Gastroesophageal sphincter (tissue), 4 donors: Measurements from ENCODE around the gene TLX3. TPM values are rescaled to one million over a fixed set of nuclear protein-coding genes. Genes with fewer than 3 reads are reported as not detected.

Experiments
- ATAC-seq: fragments of 150-250 bp; one replicate; pipeline ENCODE4 v1.9.1; 2016; ENCODE audit warnings: mild to moderate bottlenecking, moderate library complexity
- H3K27ac ChIP-seq, 4 donors: fragments of 200-600 bp; sonication (generic) in 3 of 4; 1 replicate in 3 of 4; 2 replicates in 1 of 4; pipeline ENCODE4 v1.5.1; 2016 to 2019
- H3K27me3 ChIP-seq: fragments of 200-600 bp; sonication (generic); one replicate; pipeline ENCODE4 v1.5.1; 2019
- H3K36me3 ChIP-seq, 2 donors: fragments of 200-600 bp; sonication (generic); one replicate each; pipeline ENCODE4 v1.5.1; 2019; ENCODE audit warnings: control low read depth in 1 of 2
- H3K4me1 ChIP-seq, 3 donors: fragments of 200-600 bp; sonication (generic); 1 replicate in 2 of 3; 2 replicates in 1 of 3; pipeline ENCODE4 v1.5.1; 2016 to 2019; ENCODE audit warnings: control low read depth in 2 of 3
- H3K4me3 ChIP-seq, 2 donors: fragments of 200-600 bp; sonication (generic); one replicate each; pipeline ENCODE4 v1.5.1; 2019; ENCODE audit warnings: mild to moderate bottlenecking in 1 of 2, moderate library complexity in 1 of 2
- H3K9me3 ChIP-seq, 3 donors: fragments of 200-600 bp; sonication (generic); one replicate each; pipeline ENCODE4 v1.5.1; 2017 to 2019; ENCODE audit warnings: control low read depth in 2 of 3
- EP300 ChIP-seq: sonication (generic); formaldehyde crosslinking; IDR thresholded peaks from one replicate; pipeline ENCODE4 v1.6.1; 2017; ENCODE audit warnings: antibody characterized with exemption, mild to moderate bottlenecking
- POLR2A ChIP-seq, 2 donors: fragments of 450-650 bp; IDR thresholded peaks; one replicate each; pipeline ENCODE4 v1.6.1; 2017; ENCODE audit warnings: antibody characterized with exemption in 2 of 2, mild to moderate bottlenecking in 2 of 2, moderate library complexity in 1 of 2
- POLR2AphosphoS5 ChIP-seq: sonication (generic); formaldehyde crosslinking; IDR thresholded peaks from one replicate; pipeline ENCODE4 v1.6.1; 2017; ENCODE audit warnings: antibody characterized with exemption
- WGBS, 2 donors: methylation state at CpG; one replicate each; pipeline ENCODE4 v1.1.5; 2018; ENCODE audit warnings: low coverage in 1 of 2; 5-methylcytosine and 5-hydroxymethylcytosine counted together
- total RNA-seq, 4 donors: library from RNA; depleted of rRNA; stranded (reverse); fragments of >200 nt; gene quantifications; one replicate each; pipeline ENCODE4 v1.1.0, GENCODE V29; 2016
- TF ChIP-seq, protein P1 (sequence below), 4 experiments: fragments of 200-600 bp in 2 of 4; fragments of 450-650 bp in 2 of 4; sonication (generic) in 1 of 4; IDR thresholded peaks; one replicate each; pipeline ENCODE4 v1.5.1; 2017 to 2019; ENCODE audit warnings: antibody characterized with exemption in 4 of 4, mild to moderate bottlenecking in 2 of 4, moderate library complexity in 2 of 4

The TLX3 gene
- total RNA-seq, 4 donors from 2014 or later, result not detected

GRCh38 chr5:171315386-171315891 lies 6.4 kb downstream of the TLX3 start:
- Histone ChIP-seq H3K9me3 (no peaks in the 10 kb centered on the region), H3K4me3 (peak overlapping the region in 1 of 2 donors; percentile 29), H3K27me3 (peaks cover 100% of the 10 kb centered on the region), H3K27ac (no peak overlapping the region), H3K36me3 (no peaks in the 10 kb centered on the region), H3K4me1 (peaks cover 0 to 70% (median 46%) of the 10 kb centered on the region in 3 donors)
- 1 to 4% methylated on average over 9 to 15 of the region's 36 CpGs for WGBS, 2 donors
- ATAC-seq, result no peak
- TF ChIP-seq, protein P1, sequence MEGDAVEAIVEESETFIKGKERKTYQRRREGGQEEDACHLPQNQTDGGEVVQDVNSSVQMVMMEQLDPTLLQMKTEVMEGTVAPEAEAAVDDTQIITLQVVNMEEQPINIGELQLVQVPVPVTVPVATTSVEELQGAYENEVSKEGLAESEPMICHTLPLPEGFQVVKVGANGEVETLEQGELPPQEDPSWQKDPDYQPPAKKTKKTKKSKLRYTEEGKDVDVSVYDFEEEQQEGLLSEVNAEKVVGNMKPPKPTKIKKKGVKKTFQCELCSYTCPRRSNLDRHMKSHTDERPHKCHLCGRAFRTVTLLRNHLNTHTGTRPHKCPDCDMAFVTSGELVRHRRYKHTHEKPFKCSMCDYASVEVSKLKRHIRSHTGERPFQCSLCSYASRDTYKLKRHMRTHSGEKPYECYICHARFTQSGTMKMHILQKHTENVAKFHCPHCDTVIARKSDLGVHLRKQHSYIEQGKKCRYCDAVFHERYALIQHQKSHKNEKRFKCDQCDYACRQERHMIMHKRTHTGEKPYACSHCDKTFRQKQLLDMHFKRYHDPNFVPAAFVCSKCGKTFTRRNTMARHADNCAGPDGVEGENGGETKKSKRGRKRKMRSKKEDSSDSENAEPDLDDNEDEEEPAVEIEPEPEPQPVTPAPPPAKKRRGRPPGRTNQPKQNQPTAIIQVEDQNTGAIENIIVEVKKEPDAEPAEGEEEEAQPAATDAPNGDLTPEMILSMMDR (IDR thresholded peaks at IDR 0.05), result no peak
- TF ChIP-seq POLR2A (IDR thresholded peaks at IDR 0.05), result no peak
- no peak for TF ChIP-seq EP300
- TF ChIP-seq POLR2AphosphoS5, result no peak

DNA sequence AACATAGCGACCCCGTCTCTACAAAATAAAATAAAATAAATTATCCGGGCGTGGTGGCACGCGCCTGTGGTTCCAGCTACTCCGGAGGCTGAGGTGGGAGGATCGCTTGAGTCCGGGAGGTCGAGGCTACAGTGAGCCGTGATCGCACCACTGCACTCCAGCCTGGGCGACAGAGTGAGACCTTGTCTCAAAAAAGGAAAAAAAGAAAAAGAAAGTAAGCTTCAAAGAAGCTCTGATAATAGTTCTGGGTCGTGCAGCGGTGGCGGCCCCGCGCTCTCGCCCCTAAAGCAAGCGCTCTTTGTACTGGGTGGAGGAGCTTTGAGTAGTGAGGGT lies 6.8 kb downstream of the TLX3 start:
- Histone ChIP-seq H3K9me3 (no peaks in the 10 kb centered on the region), H3K27me3 (peaks cover 100% of the 10 kb centered on the region), H3K4me3 (peak overlapping the region in 1 of 2 donors; percentile 29), H3K27ac (no peak overlapping the region), H3K36me3 (no peaks in the 10 kb centered on the region), H3K4me1 (peaks cover 0 to 66% (median 44%) of the 10 kb centered on the region in 3 donors)
- WGBS, 2 donors, result 7 to 11% methylated on average over 19 to 20 of the region's 20 CpGs
- TF ChIP-seq EP300, result no peak
- no peak for TF ChIP-seq POLR2AphosphoS5
- TF ChIP-seq, protein P1 (IDR thresholded peaks at IDR 0.05), result no peak
- TF ChIP-seq POLR2A (IDR thresholded peaks at IDR 0.05), result no peak
- no peak for ATAC-seq

GRCh38 chr5:171316258-171317121 lies 7.4 kb downstream of the TLX3 start:
- Histone ChIP-seq H3K4me1 (peaks cover 0 to 60% (median 38%) of the 10 kb centered on the region in 3 donors), H3K27me3 (peaks cover 100% of the 10 kb centered on the region), H3K4me3 (peak overlapping the region in 1 of 2 donors; percentile 29), H3K9me3 (no peaks in the 10 kb centered on the region), H3K27ac (no peak overlapping the region), H3K36me3 (no peaks in the 10 kb centered on the region)
- no peak for ATAC-seq
- no peak for TF ChIP-seq POLR2AphosphoS5
- TF ChIP-seq EP300, result no peak
- no peak for TF ChIP-seq POLR2A (IDR thresholded peaks at IDR 0.05)
- TF ChIP-seq, protein P1 (IDR thresholded peaks at IDR 0.05), result no peak
- 5% methylated on average over 24 of the region's 66 CpGs; no CpG with 5 or more reads in 1 of the 2 donors for WGBS, 2 donors

- Histone ChIP-seq H3K27ac (no peak overlapping the region), H3K9me3 (no peaks in the 10 kb centered on the region), H3K4me1 (peaks cover 0 to 52% (median 30%) of the 10 kb centered on the region in 3 donors), H3K36me3 (no peaks in the 10 kb centered on the region), H3K4me3 (no peak overlapping the region), H3K27me3 (peaks cover 100% of the 10 kb centered on the region)
- no peak for ATAC-seq
- WGBS, 2 donors, result 14 to 20% methylated on average over 2 to 11 of the region's 11 CpGs
- TF ChIP-seq POLR2A (IDR thresholded peaks at IDR 0.05) (no peak), EP300 (no peak), POLR2AphosphoS5 (no peak)
- TF ChIP-seq, protein P1 (IDR thresholded peaks at IDR 0.05), result no peak
Observed at GRCh38 chr5:171317230-171317629, 8.2 kb downstream of the TLX3 start.

GRCh38 chr5:171318026-171318425 lies 9.0 kb downstream of the TLX3 start:
- Histone ChIP-seq H3K9me3 (no peaks in the 10 kb centered on the region), H3K36me3 (no peaks in the 10 kb centered on the region), H3K4me3 (no peak overlapping the region), H3K4me1 (peaks cover 0 to 44% (median 24%) of the 10 kb centered on the region in 3 donors), H3K27ac (no peak overlapping the region), H3K27me3 (peaks cover 97% of the 10 kb centered on the region)
- TF ChIP-seq, protein P1 (IDR thresholded peaks at IDR 0.05), result no peak
- TF ChIP-seq POLR2A (IDR thresholded peaks at IDR 0.05), result no peak
- no peak for TF ChIP-seq POLR2AphosphoS5
- TF ChIP-seq EP300, result no peak
- WGBS, 2 donors, result 0% methylated on average over 1 of the region's 9 CpGs; no CpG with 5 or more reads in 1 of the 2 donors
- no peak for ATAC-seq
